Measurements from ENCODE around the gene FHIP2A. TPM values are rescaled to one million over a fixed set of nuclear protein-coding genes. Genes with fewer than 3 reads are reported as not detected.

FHIP2A gene
- polyA plus RNA-seq, 1 donor (not counting 4 experiments of a cell fraction or from before 2014, with no cell fraction given) = 14.9 TPM

DNA sequence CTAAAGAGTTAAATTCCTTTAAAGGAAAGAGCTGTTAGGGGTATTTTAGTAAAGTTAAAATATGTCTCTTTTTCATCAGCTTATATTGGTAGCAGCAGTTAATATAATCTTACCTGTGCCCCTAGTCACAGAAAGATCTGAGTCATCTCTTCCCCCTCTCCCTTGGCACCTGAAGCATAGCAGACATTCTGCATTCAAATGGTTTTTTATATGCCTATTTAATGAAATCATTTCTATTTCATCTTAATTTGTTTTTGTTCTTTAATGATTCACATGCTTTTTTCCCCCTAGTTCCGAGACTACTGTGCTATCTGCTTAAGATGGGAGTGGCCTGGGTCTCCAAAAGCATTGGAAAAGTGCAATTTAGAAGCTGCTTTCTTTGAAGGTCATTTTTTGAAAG, 33.3 kb downstream of the FHIP2A start:
- no peak overlapping the region for H3K4me2 ChIP-seq (ENCODE audit: control insufficient read depth, extremely low read depth, insufficient read depth, low read depth, low read length)
- dilution Hi-C loops (cut with MboI; ENCODE audit: extremely low pct_ligation_motif_present, low sequenced_read_pairs) = no loop called here
- H3K79me2 ChIP-seq (ENCODE audit: control insufficient read depth, insufficient read depth, low read length) = no peaks in the 10 kb centered on the region
- H2AFZ ChIP-seq (ENCODE audit: control insufficient read depth, low read length) = no peak overlapping the region
- H3K9me3 ChIP-seq (ENCODE audit: control insufficient read depth, low read depth, low read length) = no peaks in the 10 kb centered on the region
- no peak overlapping the region for H3K27ac ChIP-seq (ENCODE audit: control insufficient read depth, insufficient read depth, low read length)
- TF ChIP-seq, protein P1, sequence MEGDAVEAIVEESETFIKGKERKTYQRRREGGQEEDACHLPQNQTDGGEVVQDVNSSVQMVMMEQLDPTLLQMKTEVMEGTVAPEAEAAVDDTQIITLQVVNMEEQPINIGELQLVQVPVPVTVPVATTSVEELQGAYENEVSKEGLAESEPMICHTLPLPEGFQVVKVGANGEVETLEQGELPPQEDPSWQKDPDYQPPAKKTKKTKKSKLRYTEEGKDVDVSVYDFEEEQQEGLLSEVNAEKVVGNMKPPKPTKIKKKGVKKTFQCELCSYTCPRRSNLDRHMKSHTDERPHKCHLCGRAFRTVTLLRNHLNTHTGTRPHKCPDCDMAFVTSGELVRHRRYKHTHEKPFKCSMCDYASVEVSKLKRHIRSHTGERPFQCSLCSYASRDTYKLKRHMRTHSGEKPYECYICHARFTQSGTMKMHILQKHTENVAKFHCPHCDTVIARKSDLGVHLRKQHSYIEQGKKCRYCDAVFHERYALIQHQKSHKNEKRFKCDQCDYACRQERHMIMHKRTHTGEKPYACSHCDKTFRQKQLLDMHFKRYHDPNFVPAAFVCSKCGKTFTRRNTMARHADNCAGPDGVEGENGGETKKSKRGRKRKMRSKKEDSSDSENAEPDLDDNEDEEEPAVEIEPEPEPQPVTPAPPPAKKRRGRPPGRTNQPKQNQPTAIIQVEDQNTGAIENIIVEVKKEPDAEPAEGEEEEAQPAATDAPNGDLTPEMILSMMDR (optimal IDR thresholded peaks at IDR 0.05 in 1 of 3, IDR thresholded peaks at IDR 0.05 in 1 of 3, conservative IDR thresholded peaks at IDR 0.05 in 1 of 3; ENCODE audit: extremely low read depth in 1 of 3, insufficient read depth in 2 of 3, low read length in 3 of 3) = no peak
- TF ChIP-seq EZH2 (IDR thresholded peaks at IDR 0.05; ENCODE audit: low read length) = no peak
- DNase-seq (ENCODE audit: low read depth, low spot score) (no peak), FAIRE-seq (no peak)
- H3K36me3 ChIP-seq (ENCODE audit: control insufficient read depth in 2 of 2, extremely low read depth in 1 of 2, insufficient read depth in 2 of 2, low read length in 2 of 2) = peaks cover 4 to 9% of the 10 kb centered on the region in 2 experiments
- no peaks in the 10 kb centered on the region for H3K27me3 ChIP-seq (ENCODE audit: control insufficient read depth, extremely low read depth, insufficient read depth, low read length)
- H3K4me3 ChIP-seq (ENCODE audit: control insufficient read depth in 2 of 3, extremely low read depth in 1 of 3, insufficient read depth in 2 of 3, low read depth in 1 of 3, low read length in 3 of 3) = no peak overlapping the region
- H3K9ac ChIP-seq (ENCODE audit: control insufficient read depth, extremely low read depth, insufficient read depth, low read length) = no peak overlapping the region
- H3K9me1 ChIP-seq (ENCODE audit: control insufficient read depth, extremely low read depth, insufficient read depth, low read length) = no peaks in the 10 kb centered on the region
- H3K4me1 ChIP-seq (ENCODE audit: control insufficient read depth, extremely low read depth, insufficient read depth, low read length) = peaks cover 17% of the 10 kb centered on the region
- H4K20me1 ChIP-seq (ENCODE audit: control insufficient read depth, extremely low read depth, insufficient read depth, low read length) = no peaks in the 10 kb centered on the region

- TF ChIP-seq EZH2 (IDR thresholded peaks at IDR 0.05; ENCODE audit: low read length) = no peak
- TF ChIP-seq, protein P1 (optimal IDR thresholded peaks at IDR 0.05 in 1 of 3, IDR thresholded peaks at IDR 0.05 in 1 of 3, conservative IDR thresholded peaks at IDR 0.05 in 1 of 3; ENCODE audit: extremely low read depth in 1 of 3, insufficient read depth in 2 of 3, low read length in 3 of 3) = no peak
- Histone ChIP-seq H3K79me2 (ENCODE audit: control insufficient read depth, insufficient read depth, low read length) (no peaks in the 10 kb centered on the region), H3K9ac (ENCODE audit: control insufficient read depth, extremely low read depth, insufficient read depth, low read length) (no peak overlapping the region), H3K36me3 (ENCODE audit: control insufficient read depth in 2 of 2, extremely low read depth in 1 of 2, insufficient read depth in 2 of 2, low read length in 2 of 2) (peaks cover 4 to 13% of the 10 kb centered on the region in 2 experiments), H3K9me3 (ENCODE audit: control insufficient read depth, low read depth, low read length) (no peaks in the 10 kb centered on the region), H3K27me3 (ENCODE audit: control insufficient read depth, extremely low read depth, insufficient read depth, low read length) (no peaks in the 10 kb centered on the region), H4K20me1 (ENCODE audit: control insufficient read depth, extremely low read depth, insufficient read depth, low read length) (no peaks in the 10 kb centered on the region), H3K4me1 (ENCODE audit: control insufficient read depth, extremely low read depth, insufficient read depth, low read length) (peaks cover 17% of the 10 kb centered on the region), H3K27ac (ENCODE audit: control insufficient read depth, insufficient read depth, low read length) (peak overlapping the region; percentile 51), H3K4me3 (ENCODE audit: control insufficient read depth in 2 of 3, extremely low read depth in 1 of 3, insufficient read depth in 2 of 3, low read depth in 1 of 3, low read length in 3 of 3) (no peak overlapping the region), H2AFZ (ENCODE audit: control insufficient read depth, low read length) (no peak overlapping the region), H3K4me2 (ENCODE audit: control insufficient read depth, extremely low read depth, insufficient read depth, low read depth, low read length) (peak overlapping the region; percentile 56), H3K9me1 (ENCODE audit: control insufficient read depth, extremely low read depth, insufficient read depth, low read length) (no peaks in the 10 kb centered on the region)
- DNase-seq (ENCODE audit: low read depth, low spot score) (no peak), FAIRE-seq (peak; percentile 77)
- dilution Hi-C loops (cut with MboI; ENCODE audit: extremely low pct_ligation_motif_present, low sequenced_read_pairs) = no loop called here
Measured at GRCh38 chr10:114855776-114856543, 34.4 kb downstream of the FHIP2A start.
